D341Med (cell line): ENCODE measurements around the gene IGFBPL1.
"Not testable (repeated sequence)": the region's sequence is repeated elsewhere in the genome, so short reads cannot be mapped to it uniquely, and the experiment has no call there.

Experiments used
- DNase-seq: peaks from one replicate; pipeline ENCODE4 v3.0.0; 2012; ENCODE audit warnings: low spot score

IGFBPL1 gene

GRCh38 chr9:38380230-38380871 lies 43.9 kb downstream of the IGFBPL1 start:
- DNase-seq: no peak

- not testable (repeated sequence) for DNase-seq
Observed at GRCh38 chr9:38377336-38378083, 46.7 kb downstream of the IGFBPL1 start.

GRCh38 chr9:38376021-38376670 lies 48.1 kb downstream of the IGFBPL1 start:
- no peak for DNase-seq

- DNase-seq: no peak
Observed at GRCh38 chr9:38375572-38375963, 48.7 kb downstream of the IGFBPL1 start.

GRCh38 chr9:38374847-38375571 lies 49.2 kb downstream of the IGFBPL1 start:
- no peak for DNase-seq

GRCh38 chr9:38373679-38374078 lies 50.6 kb downstream of the IGFBPL1 start:
- DNase-seq: no peak

GRCh38 chr9:38372762-38373619 lies 51.3 kb downstream of the IGFBPL1 start:
- no peak for DNase-seq

DNA sequence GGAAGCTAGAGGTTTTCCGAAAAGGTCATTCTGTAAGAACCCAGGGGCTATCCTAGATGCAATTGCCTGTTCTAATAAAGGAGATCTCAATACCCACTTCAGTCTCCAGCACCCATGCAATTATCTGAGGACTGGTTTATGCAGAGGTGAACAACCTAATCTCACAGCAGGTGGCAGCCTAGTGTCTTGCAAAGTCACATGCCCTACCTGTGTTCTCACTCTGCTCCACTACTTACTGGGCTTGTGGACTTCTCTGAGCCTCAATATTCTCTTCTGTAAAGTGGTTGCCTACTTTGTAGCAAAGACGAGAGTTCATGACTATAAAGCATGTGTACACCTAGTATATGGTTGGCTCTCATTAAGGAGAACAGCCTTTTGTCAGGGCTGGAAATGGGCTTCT lies 52.8 kb downstream of the IGFBPL1 start:
- DNase-seq: peak; percentile 76

- DNase-seq: no peak
Observed at GRCh38 chr9:38370176-38370575, 54.1 kb downstream of the IGFBPL1 start.

DNA sequence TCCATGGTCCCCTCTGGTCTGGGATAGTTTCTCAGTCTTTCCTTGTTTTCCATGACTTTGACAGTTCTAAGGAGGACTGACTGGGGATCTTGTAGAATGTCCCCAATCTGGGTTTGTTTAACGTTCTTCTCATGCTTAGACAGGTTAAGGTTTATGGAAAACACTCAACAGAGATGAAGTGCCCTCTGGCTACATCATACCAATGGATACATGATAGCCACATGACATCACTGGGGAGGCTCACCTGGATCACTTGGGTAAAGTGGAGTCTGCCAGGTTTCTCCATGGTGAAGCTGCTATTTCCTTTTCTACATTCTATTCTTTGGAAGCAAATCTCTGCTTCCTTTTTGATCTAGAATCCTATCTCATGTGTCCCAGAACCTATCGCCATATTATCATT lies 55.5 kb downstream of the IGFBPL1 start:
- DNase-seq: no peak

DNA sequence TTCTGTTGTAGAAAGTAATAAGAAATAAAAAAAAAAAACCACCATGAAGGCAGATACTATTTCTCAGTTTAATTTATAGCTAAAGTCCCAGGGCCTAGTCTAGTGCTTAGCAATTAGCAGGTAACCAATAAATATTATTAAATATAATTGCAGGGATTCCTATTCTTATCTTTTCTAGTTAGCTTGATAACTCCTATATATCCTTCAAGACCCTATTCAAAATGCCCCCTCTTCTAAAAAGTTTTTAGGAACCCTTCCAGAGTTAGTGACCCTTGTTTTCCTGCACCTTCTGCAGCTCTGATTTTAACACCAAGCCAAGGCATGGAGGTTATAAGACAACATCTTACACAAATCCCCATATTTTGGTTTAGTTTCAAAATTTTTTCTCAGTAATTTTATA lies 56.4 kb downstream of the IGFBPL1 start:
- DNase-seq: no peak

- no peak for DNase-seq
Observed at GRCh38 chr9:38363589-38363925, 60.7 kb downstream of the IGFBPL1 start.

DNA sequence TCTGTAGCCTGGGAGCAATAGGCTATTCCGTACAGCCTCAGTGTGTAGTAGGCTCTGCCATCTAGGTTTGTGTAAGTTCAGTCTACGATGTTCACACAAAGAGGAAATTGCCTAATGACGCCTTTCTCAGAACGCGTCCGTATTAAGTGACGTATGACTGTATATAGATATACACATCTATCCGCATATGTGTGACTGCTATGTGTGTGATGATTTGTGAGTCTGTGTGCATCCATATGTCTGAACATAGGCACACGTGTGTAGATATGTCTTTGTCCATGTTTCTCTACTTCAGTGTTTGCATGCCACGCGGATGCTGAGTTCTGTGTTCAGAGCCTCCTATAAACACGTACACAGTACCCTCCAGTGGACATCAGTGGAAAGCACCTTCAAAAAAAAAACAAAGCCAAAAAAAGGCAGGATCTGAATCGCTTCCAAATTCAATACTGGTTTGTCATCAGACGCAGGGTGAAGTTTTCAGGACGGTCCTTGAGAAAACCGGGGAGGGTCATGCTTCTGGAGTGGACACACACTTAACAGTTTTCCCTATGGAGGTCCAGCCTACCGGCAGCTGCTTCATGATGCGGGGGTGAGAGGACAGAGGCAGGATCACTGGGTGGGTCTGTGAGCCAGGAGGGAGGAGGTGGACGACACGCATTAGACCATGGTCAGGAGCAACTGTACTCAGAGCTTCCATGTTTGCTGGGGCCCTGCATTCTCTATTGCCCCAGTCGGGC lies 61.2 kb downstream of the IGFBPL1 start:
- peak; percentile 70 for DNase-seq

GRCh38 chr9:38361473-38361850 lies 62.8 kb downstream of the IGFBPL1 start:
- no peak for DNase-seq

GRCh38 chr9:38360839-38361472 lies 63.3 kb downstream of the IGFBPL1 start:
- DNase-seq: no peak

DNA sequence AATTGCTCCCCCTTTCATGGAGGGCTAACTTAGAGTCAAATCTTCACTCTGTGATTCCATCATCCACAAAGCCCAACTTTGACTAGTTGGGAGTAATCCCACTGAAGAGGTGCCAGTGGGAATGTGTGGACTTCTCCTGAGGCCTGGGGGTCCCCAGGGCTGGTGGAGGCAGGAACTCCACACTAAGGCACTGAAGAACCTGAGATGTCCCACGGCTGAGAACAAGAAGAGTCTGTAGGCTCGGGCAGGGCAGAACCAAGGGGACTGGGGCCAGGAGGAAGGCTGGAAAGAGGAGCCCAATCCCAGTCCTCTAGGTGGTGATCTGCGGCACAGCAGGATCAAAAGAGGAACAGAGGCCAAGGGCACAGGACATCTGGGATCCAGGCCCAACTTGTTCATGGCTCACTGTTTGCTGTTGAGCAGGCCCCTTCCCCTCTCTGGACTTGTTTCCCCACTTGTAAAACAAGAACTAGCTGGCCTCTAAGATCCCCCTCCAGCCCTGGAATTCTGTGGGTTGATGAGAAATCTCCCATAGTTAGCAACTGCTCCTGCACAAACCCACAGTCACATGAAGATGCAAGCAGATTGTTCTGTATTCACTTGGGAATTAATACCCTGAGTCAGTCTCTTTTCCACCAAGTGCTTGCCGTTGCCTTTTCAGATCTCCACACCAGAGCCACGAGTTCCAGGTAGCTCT lies 64.4 kb downstream of the IGFBPL1 start:
- DNase-seq: no peak

DNA sequence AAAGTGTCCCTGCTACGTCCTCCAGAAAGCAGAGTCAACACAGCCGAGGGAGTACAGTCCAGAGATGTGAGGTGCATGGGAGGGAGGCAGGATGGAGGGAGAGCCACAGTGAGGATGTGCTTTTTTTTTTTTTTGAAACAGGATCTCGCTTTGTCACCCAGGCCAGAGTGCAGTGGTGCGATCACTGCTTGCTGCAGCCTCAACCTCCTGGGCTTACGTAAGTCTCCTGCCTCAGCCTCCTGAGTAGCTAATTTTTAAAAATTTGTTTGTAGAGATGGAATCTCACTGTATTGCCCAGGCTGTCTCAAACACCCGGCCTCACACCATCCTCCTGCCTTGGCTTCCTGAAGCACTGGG lies 65.0 kb downstream of the IGFBPL1 start:
- DNase-seq: no peak

- no peak for DNase-seq
Observed at GRCh38 chr9:38358390-38359296, 65.6 kb downstream of the IGFBPL1 start.
